Activated CD8-positive, alpha-beta memory T cell treated with anti-CD3 and anti-CD28 coated beads for 4 hours (primary cell): ENCODE data around the gene SEMA5A.

Experiments used
- DNase-seq, 2 donors: peaks; one replicate each; pipeline ENCODE4 v3.0.0-alpha.2; 2020; ENCODE audit warnings: low read depth in 2 of 2

Gene SEMA5A

GRCh38 chr5:9013147-9013546 lies 532.7 kb downstream of the SEMA5A start:
- no peak for DNase-seq

- DNase-seq, result no peak
Measured at GRCh38 chr5:9009931-9010651, 535.8 kb downstream of the SEMA5A start.

DNA sequence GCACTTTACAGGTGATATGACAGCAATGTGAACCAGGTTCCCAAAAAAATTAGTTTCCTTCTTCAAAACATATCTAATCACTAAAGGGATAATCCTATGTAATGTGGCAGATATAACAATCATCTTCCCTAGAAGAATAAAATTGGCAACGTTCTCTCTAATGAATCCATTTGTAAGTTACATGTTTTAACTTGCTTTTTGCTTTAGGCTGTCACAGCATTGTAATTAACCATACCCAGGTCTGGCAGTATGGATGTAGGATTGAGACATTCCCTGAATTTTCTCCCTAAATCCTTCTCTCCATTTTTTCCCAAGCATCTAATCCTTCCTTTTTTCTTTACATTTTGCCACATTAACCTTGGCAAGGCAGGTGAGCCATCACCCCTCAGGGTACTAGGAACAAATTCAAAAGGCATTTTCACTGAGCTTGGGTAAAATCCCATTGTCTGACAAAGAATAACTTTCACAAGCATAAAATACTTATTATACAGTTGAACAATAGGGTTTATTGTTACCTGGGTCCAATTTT lies 548.3 kb downstream of the SEMA5A start:
- no peak for DNase-seq

DNA sequence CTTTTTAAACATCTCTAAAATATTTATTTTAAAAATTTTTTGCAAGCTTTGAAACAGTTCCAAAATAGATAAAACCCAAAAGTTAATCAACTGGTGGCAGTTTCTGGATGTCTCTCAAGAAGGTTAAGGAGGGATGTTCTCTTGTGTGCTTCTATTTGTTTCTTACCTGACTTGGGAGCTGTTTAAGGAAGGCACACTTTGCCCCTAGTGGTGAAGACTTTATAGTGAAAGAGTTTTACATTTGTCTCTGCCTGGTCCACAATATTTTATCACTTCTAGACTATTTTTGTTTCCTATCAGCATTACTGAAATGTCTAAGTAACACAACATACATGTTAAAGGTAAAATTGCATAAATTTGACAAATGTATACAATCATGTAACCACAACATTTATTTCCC lies 552.8 kb downstream of the SEMA5A start:
- DNase-seq, result no peak
